SK-N-SH treated with all-trans-retinoic acid at 6 μM for 48 hours (cell line): ENCODE results near the gene EEIG1.

Experiments used
- ATAC-seq: fragments of 200-7000 bp; cut with Tn5 transposase; 3 replicates; pipeline ENCODE4 v1.9.1; 2020; ENCODE audit warnings: mild to moderate bottlenecking, moderate library complexity
- ARNTL ChIP-seq: fragments of 450-650 bp; formaldehyde crosslinking; IDR thresholded peaks from 2 replicates; pipeline ENCODE4 v1.5.0; 2020; ENCODE audit warnings: low read depth, mild to moderate bottlenecking, moderate library complexity, borderline replicate concordance
- BACH2 ChIP-seq: fragments of 250-450 bp; sonication (Bioruptor Pico); IDR thresholded peaks from 2 replicates; pipeline ENCODE4 v1.9.0; 2021; ENCODE audit warnings: mild to moderate bottlenecking, borderline replicate concordance
- CSDC2 ChIP-seq: fragments of 250-450 bp; sonication (Bioruptor Pico); IDR thresholded peaks from 2 replicates; pipeline ENCODE4 v1.5.0; 2020; ENCODE audit warnings: mild to moderate bottlenecking, moderate library complexity
- ESRRG ChIP-seq: fragments of 250-450 bp; sonication (Bioruptor Pico); IDR thresholded peaks from 2 replicates; pipeline ENCODE4 v1.6.1; 2021; ENCODE audit warnings: mild to moderate bottlenecking
- GLIS3 ChIP-seq: fragments of 250-450 bp; sonication (Bioruptor Pico); IDR thresholded peaks from 2 replicates; pipeline ENCODE4 v1.5.0; 2020; ENCODE audit warnings: mild to moderate bottlenecking, moderate library complexity
- ISL1 ChIP-seq: fragments of 250-450 bp; sonication (Bioruptor Pico); IDR thresholded peaks from 2 replicates; pipeline ENCODE4 v2.1.2; 2022; ENCODE audit warnings: mild to moderate bottlenecking, moderate library complexity
- OSR1 ChIP-seq: fragments of 250-450 bp; sonication (Bioruptor Pico); IDR thresholded peaks from 2 replicates; pipeline ENCODE4 v1.8.0; 2022; ENCODE audit warnings: moderate library complexity, mild to moderate bottlenecking, inconsistent platforms
- PPARA ChIP-seq: fragments of 250-450 bp; sonication (Bioruptor Pico); IDR thresholded peaks from 2 replicates; pipeline ENCODE4 v1.5.0; 2020; ENCODE audit warnings: mild to moderate bottlenecking, borderline replicate concordance
- RARB ChIP-seq: fragments of 250-450 bp; sonication (Bioruptor Pico); IDR thresholded peaks from 2 replicates; pipeline ENCODE4 v1.8.0; 2021; ENCODE audit warnings: mild to moderate bottlenecking, moderate library complexity
- SNAI2 ChIP-seq: fragments of 250-450 bp; sonication (Bioruptor Pico); IDR thresholded peaks from 2 replicates; pipeline ENCODE4 v1.5.0; 2020; ENCODE audit warnings: mild to moderate bottlenecking, moderate library complexity
- TCF4 ChIP-seq: fragments of 250-450 bp; sonication (Bioruptor Pico); IDR thresholded peaks from 2 replicates; pipeline ENCODE4 v1.8.0; 2021; ENCODE audit warnings: mild to moderate bottlenecking, moderate library complexity, borderline replicate concordance
- TOX ChIP-seq: fragments of 250-450 bp; sonication (Bioruptor Pico); IDR thresholded peaks from 2 replicates; pipeline ENCODE4 v1.8.0; 2021; ENCODE audit warnings: mild to moderate bottlenecking, moderate library complexity, borderline replicate concordance
- TSHZ2 ChIP-seq: fragments of 250-450 bp; sonication (Bioruptor Pico); IDR thresholded peaks from 2 replicates; pipeline ENCODE4 v1.5.0; 2020; ENCODE audit warnings: mild to moderate bottlenecking, moderate library complexity
- ZC3H10 ChIP-seq: fragments of 250-450 bp; sonication (Bioruptor Pico); IDR thresholded peaks from 2 replicates; pipeline ENCODE4 v1.5.1; 2021; ENCODE audit warnings: mild to moderate bottlenecking, moderate library complexity
- ZFP3 ChIP-seq: fragments of 250-450 bp; sonication (Bioruptor Pico); IDR thresholded peaks from 2 replicates; pipeline ENCODE4 v1.5.0; 2020; ENCODE audit warnings: mild to moderate bottlenecking, moderate library complexity
- ZFP30 ChIP-seq: fragments of 450-650 bp; formaldehyde crosslinking; IDR thresholded peaks from 2 replicates; pipeline ENCODE4 v1.5.0; 2022; ENCODE audit warnings: mild to moderate bottlenecking, moderate library complexity
- ZNF565 ChIP-seq: fragments of 450-650 bp; formaldehyde crosslinking; conservative IDR thresholded peaks from 2 replicates; pipeline ENCODE4 v1.5.0; 2020; ENCODE audit warnings: low read depth, mild to moderate bottlenecking, moderate library complexity
- ZNF70 ChIP-seq: fragments of 450-650 bp; formaldehyde crosslinking; IDR thresholded peaks from 2 replicates; pipeline ENCODE4 v1.5.0; 2020; ENCODE audit warnings: mild to moderate bottlenecking, moderate library complexity
- ZNF8 ChIP-seq: fragments of 450-650 bp; formaldehyde crosslinking; IDR thresholded peaks from 2 replicates; pipeline ENCODE4 v1.5.0; 2020; ENCODE audit warnings: mild to moderate bottlenecking, moderate library complexity
- TF ChIP-seq, protein P1 (sequence below): fragments of 250-450 bp; sonication (Bioruptor Pico); IDR thresholded peaks from 2 replicates; pipeline ENCODE4 v1.8.0; 2020; ENCODE audit warnings: mild to moderate bottlenecking, moderate library complexity, borderline replicate concordance
- TF ChIP-seq, protein P2 (sequence below): fragments of 250-450 bp; sonication (Bioruptor Pico); IDR thresholded peaks from 2 replicates; pipeline ENCODE4 v1.8.0; 2021; ENCODE audit warnings: low read depth, mild to moderate bottlenecking, moderate library complexity, borderline replicate concordance
- TF ChIP-seq, protein P3 (sequence below): fragments of 250-450 bp; sonication (Bioruptor Pico); IDR thresholded peaks from 2 replicates; pipeline ENCODE4 v1.5.1; 2021; ENCODE audit warnings: mild to moderate bottlenecking, moderate library complexity

The EEIG1 gene

GRCh38 chr9:127982912-127983311, 2.1 kb upstream of the EEIG1 start:
- TF ChIP-seq GLIS3 (no peak), TCF4 (CRISPR knock-in tag) (no peak), ZNF565 (no peak), CSDC2 (CRISPR knock-in tag) (no peak), ARNTL (CRISPR knock-in tag) (no peak), PPARA (CRISPR knock-in tag) (no peak), ZNF8 (CRISPR knock-in tag) (no peak)
- TF ChIP-seq, protein P1, sequence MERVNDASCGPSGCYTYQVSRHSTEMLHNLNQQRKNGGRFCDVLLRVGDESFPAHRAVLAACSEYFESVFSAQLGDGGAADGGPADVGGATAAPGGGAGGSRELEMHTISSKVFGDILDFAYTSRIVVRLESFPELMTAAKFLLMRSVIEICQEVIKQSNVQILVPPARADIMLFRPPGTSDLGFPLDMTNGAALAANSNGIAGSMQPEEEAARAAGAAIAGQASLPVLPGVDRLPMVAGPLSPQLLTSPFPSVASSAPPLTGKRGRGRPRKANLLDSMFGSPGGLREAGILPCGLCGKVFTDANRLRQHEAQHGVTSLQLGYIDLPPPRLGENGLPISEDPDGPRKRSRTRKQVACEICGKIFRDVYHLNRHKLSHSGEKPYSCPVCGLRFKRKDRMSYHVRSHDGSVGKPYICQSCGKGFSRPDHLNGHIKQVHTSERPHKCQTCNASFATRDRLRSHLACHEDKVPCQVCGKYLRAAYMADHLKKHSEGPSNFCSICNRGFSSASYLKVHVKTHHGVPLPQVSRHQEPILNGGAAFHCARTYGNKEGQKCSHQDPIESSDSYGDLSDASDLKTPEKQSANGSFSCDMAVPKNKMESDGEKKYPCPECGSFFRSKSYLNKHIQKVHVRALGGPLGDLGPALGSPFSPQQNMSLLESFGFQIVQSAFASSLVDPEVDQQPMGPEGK (CRISPR knock-in tag), result no peak
- TF ChIP-seq, all 23 proteins: peak for 0
- no peak for ATAC-seq

DNA sequence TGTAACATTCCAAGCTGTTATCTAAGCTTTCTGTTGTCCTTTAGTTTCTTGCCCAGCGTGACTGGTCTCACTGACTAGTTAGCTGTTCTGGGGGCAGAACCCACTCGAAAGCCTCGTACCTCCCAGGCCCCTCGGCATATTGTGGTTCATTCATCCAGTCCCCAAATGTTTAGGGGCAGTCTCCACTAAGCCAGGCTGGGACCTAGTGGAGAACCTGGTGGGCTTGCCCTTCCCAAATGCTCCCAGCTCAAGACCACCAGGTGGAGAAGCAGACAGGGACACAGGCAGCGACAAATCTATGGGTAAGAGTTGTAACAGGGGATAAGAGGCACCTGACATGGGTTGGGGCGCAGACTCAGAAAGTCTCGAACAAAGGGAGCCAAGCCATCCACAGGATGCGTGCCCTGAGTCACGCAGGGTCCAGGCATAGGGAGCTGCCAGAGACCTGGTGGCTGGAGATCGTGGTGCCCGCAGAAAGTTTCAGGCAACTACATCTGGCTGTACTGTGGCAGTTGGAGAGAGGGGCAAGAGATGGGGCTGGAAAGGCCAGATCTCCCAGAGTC, 851 bp upstream of the EEIG1 start:
- no peak for ATAC-seq
- TF ChIP-seq CSDC2 (CRISPR knock-in tag) (no peak), TCF4 (CRISPR knock-in tag) (no peak), ISL1 (no peak), BACH2 (CRISPR knock-in tag) (no peak), TOX (CRISPR knock-in tag) (no peak), ZNF70 (CRISPR knock-in tag) (no peak), ARNTL (CRISPR knock-in tag) (no peak), TSHZ2 (CRISPR knock-in tag) (no peak), ZNF8 (CRISPR knock-in tag) (no peak), ZFP3 (CRISPR knock-in tag) (no peak), ESRRG (no peak), GLIS3 (no peak), OSR1 (CRISPR knock-in tag) (no peak)
- TF ChIP-seq, protein P2, sequence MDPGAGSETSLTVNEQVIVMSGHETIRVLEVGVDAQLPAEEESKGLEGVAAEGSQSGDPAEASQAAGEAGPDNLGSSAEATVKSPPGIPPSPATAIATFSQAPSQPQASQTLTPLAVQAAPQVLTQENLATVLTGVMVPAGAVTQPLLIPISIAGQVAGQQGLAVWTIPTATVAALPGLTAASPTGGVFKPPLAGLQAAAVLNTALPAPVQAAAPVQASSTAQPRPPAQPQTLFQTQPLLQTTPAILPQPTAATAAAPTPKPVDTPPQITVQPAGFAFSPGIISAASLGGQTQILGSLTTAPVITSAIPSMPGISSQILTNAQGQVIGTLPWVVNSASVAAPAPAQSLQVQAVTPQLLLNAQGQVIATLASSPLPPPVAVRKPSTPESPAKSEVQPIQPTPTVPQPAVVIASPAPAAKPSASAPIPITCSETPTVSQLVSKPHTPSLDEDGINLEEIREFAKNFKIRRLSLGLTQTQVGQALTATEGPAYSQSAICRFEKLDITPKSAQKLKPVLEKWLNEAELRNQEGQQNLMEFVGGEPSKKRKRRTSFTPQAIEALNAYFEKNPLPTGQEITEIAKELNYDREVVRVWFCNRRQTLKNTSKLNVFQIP (CRISPR knock-in tag), result no peak
- TF ChIP-seq, protein P1 (CRISPR knock-in tag), result no peak

DNA sequence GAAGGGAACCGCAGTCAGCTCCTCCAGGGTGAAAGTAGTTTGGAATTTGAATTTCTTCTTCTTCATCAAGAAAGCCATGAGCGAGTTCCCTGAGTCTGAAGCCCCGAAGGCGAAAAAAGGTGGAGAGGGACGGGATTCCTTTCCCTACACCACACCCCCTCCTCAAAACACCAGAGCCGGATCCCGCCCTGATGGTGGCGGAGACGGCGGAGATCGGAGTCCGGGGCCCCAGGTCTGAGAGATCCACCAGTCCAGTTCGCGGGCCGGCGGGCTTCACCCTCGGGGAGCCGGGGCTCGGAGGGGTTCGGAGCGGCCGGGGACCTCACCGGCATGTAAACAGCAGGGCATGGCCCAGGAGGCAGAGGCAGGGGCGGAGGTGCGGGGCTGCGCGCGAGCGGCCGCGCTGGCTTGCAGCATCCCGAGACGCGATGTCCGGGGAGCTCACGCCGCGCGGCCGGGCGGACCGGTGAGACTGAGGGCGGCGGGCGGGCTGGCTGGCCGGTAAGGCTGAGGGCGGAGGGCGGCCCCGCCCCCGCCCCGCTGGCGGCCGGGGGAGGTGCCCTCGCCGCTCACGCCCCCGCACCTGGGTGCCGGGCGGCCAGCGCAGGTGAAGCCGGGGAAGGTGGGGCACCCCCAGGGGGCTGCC, 606 bp downstream of the EEIG1 start:
- TF ChIP-seq SNAI2 (CRISPR knock-in tag) (no peak), ZNF70 (CRISPR knock-in tag) (no peak), BACH2 (CRISPR knock-in tag) (no peak), ZC3H10 (CRISPR knock-in tag) (no peak), OSR1 (CRISPR knock-in tag) (no peak), ARNTL (CRISPR knock-in tag) (no peak), CSDC2 (CRISPR knock-in tag) (no peak), ZFP30 (CRISPR knock-in tag) (no peak), ISL1 (no peak), ZNF8 (CRISPR knock-in tag) (no peak), RARB (CRISPR knock-in tag) (no peak), TOX (CRISPR knock-in tag) (no peak), TCF4 (CRISPR knock-in tag) (no peak), ESRRG (no peak), ZFP3 (CRISPR knock-in tag) (no peak)
- TF ChIP-seq, protein P3, sequence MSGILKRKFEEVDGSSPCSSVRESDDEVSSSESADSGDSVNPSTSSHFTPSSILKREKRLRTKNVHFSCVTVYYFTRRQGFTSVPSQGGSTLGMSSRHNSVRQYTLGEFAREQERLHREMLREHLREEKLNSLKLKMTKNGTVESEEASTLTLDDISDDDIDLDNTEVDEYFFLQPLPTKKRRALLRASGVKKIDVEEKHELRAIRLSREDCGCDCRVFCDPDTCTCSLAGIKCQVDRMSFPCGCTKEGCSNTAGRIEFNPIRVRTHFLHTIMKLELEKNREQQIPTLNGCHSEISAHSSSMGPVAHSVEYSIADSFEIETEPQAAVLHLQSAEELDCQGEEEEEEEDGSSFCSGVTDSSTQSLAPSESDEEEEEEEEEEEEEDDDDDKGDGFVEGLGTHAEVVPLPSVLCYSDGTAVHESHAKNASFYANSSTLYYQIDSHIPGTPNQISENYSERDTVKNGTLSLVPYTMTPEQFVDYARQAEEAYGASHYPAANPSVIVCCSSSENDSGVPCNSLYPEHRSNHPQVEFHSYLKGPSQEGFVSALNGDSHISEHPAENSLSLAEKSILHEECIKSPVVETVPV (CRISPR knock-in tag), result no peak
- TF ChIP-seq, protein P2 (CRISPR knock-in tag), result no peak
- TF ChIP-seq, all 23 proteins: peak for 0
- ATAC-seq, result peak; percentile 16
